ENCODE measurements around the gene CLCN4. TPM values are rescaled to one million over a fixed set of nuclear protein-coding genes. Genes with fewer than 3 reads are reported as not detected.

The CLCN4 gene
- 9.6 TPM for total RNA-seq

DNA sequence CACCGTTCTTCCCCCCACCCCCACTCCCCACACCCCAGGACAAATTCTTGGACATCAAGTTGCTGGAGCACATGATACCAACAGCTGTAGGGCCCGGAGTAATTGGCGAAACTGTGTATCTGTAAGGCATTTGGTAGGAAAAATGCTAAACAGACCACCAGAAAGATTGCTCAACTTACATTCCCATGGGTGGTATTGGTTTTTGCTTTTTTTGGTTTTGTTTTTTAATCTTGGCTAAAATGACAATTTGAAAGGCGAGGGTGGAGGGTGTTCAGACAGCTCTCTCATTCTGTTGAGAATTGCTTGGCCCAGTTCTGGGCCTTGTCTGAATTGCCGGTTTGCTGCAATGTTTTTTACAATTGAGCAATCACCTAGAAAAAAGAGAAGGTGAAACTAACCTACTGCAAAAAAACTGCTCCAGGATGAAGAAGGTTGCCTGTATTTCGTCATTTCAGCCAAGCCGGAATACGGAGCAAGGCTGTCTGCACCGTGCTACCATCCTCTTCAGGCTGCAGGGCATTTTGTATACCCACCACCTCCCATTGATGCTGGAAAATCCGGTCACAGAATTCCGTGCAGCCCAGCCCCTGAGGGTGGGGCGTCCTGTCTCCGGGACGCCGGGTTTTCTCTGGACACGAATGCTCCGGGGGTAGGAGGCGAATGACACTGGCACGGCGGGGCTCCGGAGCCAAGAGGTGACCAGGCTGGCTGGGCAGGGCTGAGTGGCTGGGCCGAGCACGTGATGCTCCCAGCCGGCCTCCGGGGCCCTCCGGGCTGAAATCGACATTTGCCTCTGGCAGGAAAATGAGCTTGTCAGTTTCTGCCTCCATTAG lies at the start of gene CLCN4:
Gene CLCN4 (plus strand): TSS at position 777 of the 833 bp plus-strand sequence. CDS start 28,058 bp downstream, outside the sequence.
- DNase-seq (ENCODE audit: low spot score) (peak; percentile 84), ATAC-seq (peak; percentile 96)

DNA sequence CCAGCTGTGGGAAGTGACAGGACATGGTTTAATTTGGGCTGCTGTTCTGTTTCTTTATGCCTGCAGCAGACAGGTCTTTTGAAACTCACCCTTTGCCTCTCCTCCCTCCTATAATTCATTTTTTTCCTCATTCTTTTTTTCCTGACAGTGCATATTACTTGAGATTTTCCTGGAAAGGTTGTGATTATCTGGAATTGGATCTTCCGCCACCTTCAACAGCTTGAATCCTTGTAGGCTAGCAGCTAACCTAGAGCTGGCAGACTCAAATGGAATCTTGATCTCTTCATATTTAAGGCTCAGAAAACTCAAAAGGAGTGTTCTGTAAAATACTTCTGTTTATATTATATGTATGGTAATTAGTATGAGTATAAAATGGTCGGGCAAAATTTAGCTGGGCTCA lies 49.3 kb upstream of the CLCN4 start:
- DNase-seq (ENCODE audit: low spot score) (no peak), ATAC-seq (no peak)

DNA sequence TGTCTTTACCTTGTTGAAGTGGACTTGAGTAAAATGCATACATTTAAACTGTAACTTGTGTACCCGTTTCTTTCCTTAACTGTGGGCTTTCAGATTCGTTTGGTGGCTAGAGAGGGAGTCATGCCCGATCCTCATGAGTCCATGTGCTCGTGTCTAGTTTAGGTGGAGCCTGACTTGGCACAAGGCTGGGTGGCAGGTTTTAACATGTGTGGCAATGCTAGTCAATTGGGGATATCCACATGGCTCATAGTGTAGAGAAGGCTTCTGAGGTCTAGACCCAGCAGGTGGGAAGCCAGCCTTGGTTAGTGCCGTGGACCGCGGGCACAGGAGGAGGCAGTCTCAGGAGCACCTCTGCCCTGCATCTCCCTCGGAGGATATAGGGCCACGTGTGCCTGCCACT lies 48.5 kb upstream of the CLCN4 start:
- DNase-seq (ENCODE audit: low spot score) (no peak), ATAC-seq (no peak)

DNA sequence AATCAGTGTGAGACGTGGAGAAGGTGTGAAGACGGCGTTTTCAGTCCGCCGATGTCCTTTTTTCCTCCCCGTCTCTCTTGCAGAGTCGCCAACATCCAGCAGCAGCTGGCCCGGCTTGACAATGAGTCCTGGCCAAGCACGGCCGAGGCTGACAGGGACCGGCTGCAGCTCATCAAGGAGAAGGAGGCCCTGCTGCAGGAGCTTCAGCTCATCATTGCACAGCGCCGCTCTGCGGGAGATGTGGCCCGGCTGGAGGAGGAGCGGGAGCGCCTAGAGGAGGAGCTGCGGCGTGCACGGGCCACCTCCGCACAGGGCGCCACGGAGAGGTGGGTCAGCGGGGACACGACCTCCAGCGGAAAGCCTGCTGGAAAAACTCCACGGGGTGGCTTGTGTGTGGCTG lies 47.1 kb upstream of the CLCN4 start:
- no peak for DNase-seq (ENCODE audit: low spot score)
- ATAC-seq: no peak

DNA sequence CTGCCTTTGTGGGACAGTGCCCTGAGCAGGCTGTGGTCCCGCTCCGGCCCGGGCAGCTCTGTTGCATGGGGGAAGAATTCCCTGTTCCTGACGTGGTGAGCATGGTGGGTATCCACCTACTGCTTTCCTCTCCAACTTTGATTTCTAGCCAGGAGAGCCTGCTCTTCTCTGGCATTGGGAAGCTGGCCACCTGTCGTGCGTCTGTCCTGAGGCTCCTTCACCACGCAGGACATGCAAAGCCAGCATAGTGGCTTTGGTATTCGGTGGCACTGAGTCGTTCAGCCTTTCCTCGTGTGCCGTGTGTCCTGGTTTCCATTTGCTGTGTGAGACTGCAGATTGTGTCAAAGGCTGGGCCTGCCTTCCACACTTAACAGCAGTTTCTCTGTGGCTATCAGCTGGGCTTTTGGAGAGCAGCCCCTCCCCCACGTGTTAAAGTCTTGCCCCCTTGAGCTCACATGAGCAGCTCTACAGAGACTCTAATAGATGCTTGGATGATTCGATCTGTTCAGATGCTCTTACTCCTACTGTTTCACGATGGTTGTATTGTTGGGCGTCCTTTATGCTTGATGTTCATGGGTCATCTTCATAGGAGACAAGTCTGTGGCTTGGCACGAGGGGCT lies 46.3 kb upstream of the CLCN4 start:
- DNase-seq (ENCODE audit: low spot score) (no peak), ATAC-seq (no peak)

DNA sequence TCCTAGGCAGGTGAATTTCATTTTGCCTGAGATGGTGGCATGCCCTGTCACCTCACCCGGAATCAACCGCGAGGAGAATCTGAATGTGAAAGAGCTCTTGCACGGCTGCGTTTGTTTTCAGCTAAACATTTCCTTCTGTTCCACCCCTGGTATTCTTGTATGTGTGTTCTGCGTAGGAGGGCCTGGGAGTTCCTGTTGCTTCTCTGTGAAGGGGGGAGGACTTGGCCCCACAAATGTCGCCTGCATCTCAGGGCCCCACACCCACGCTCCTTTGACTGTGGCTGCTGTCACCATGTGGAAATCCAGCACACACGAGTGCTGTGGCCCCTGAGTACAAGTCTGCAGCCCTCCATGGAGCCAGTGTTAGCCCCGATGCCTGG lies 45.8 kb upstream of the CLCN4 start:
- DNase-seq (ENCODE audit: low spot score) (no peak), ATAC-seq (no peak)

DNA sequence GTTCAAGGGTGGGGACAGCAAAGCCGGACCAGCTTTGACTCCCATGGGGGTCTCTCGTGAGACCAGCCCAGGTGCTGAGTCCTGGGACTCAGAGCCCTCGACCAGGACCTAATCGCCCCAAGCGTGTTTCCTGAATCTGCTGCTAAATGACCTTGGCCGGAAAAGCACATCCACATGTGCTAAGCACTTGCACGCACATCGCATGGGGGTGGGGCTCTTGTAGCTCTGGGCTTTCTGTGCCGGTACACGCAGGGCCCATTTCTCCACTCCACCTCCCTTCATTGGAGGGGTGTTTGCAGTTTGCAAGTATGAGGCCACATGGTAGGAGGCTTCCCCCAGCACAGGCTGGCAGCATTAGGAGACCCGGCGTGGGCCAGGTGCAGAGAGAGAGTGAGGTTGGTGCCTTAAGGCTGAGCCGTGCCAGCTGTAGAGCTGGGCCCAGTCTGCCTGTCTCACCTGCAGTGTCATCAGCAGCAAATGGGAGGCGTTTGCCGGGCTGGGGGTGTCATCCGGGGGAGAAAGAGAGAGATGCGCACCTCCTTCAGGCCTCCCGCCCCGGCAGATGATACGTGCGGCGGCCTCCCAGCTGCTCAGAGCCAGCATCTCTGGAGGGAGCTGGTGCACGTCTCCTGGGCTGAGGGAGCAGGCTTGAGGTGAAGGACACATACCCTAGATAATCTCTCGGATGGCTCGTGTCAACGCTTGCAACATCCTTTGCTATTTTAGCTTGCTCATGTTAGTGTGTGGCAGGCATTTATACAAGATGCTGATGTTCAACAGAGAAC lies 45.2 kb upstream of the CLCN4 start:
- peak; percentile 45 for ATAC-seq
- DNase-seq (ENCODE audit: low spot score): no peak

DNA sequence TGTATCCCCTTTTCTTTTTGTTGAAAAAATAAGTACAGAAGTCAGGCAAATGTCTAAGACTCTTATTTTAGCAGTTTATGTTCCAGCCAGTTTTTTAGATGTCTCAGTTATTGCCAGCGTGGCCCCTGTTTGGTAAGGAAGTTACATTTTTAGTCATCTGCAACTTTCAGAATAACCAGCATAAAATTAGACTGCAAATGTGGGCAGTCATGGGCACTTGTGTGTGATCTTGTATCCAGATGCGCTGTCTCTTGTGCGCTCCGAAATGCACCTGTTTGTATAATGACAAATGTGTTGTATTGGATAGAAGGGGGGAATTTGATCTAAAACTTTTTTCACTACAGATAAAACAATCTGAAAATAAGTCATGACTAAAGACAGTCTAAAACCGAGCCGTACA lies 44.3 kb upstream of the CLCN4 start:
- no peak for DNase-seq (ENCODE audit: low spot score)
- no peak for ATAC-seq

DNA sequence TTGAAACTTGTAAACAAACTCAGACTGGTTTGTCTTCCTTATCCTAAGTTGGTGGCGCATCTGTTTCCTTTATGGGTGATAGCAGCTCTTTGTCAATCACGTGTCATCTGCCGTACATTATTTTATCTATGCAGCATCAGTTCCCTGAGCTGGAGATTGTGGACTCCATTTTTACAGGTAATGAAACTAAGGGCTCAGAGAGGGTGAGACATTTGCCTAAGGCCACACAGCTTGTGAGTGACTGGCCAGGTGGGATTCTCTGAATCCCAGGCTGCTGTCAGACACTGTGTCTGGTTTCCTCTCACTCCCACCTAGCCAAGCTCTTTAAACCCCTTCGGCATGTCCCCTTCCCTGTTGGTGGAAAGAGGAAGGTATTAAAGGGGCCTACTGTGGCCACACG lies 41.7 kb upstream of the CLCN4 start:
- no peak for ATAC-seq
- no peak for DNase-seq (ENCODE audit: low spot score)

DNA sequence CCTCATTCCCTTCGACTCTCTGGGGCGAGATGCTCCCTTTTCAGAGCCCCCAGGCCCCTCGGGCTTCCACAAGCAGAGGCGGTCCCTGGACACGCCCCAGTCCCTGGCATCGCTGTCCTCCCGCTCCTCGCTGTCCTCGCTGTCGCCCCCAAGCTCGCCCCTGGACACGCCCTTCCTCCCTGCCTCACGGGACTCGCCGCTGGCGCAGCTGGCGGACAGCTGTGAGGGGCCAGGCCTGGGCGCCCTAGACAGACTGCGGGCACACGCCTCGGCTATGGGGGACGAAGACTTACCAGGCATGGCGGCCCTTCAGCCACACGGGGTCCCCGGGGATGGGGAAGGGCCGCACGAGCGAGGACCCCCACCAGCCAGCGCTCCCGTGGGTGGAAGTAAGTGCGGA lies 39.5 kb upstream of the CLCN4 start:
- DNase-seq (ENCODE audit: low spot score): no peak

DNA sequence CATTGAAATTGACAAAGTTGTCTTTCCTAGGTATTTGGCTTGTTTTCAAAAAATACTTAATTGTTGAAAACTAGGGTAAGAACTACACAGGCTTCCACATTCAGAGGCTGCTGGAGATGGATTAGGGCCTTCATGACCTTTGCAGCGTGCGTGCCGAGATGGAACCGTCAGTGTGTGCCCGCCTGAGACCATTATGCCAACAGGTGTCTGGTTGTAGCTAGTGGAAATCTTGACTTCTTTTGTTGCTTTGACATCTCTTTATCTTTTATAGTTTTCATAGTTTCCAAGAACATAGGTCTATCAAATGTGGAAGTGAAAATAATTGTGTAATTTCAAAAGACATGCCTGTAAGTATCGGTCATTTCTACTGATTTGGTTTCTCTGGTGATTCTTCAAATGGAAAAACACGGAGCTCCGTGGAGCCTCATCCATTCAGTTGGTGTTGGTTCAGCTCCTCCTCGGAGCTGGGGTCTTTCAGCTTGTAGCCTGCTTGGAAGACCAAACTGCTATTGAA lies 38.9 kb upstream of the CLCN4 start:
- ATAC-seq (no peak), DNase-seq (ENCODE audit: low spot score) (no peak)

More for the DNA sequence above, 39.5 kb upstream of the CLCN4 start:
- ATAC-seq: no peak

DNA sequence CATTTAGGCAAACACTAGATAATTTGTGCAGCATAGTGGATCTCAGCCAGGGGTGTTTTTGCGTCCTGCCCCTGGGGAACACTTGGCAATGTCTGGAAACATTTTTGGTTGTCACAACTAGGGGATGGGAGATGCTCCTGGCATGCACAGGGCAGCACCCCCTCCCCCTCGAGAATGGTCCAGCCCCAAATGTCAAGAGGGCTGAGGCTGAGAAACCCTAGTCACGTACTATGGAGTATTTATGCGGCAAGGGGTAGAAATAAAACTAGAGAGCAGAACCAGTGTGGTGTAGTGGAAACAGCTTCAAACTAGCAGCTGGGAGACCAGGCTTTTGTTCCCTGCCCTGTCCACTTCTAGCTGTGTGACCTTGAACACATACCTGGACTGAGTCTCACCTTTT lies 38.2 kb upstream of the CLCN4 start:
- DNase-seq (ENCODE audit: low spot score): no peak
- ATAC-seq: no peak

DNA sequence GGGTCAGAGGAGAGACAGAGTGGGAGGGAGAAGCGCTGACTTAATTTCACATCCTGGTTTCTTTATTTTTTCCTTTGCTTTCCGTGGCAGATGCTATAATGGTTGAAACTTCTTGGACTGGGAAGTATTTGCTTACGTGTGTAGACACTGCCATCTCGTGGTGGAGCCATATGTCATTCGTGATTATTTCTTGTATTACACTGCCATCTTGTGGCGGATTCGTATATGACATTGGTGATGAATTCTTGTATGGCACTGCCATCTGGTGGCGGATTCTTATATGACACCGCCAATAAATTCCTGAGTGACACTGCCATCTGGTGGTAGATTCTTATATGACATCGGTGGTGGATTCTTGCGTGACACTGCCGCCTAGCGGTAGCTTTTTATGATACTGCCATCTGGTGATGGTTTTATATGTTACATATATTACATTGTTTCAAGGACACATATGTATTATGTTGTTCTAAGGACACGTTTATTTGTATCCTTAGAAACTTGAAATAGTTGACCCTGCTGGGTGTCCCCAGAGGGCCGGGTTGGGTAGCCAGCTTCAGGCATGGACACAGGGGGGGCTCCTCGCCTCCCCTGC lies 37.3 kb upstream of the CLCN4 start:
- peak; percentile 99 for ATAC-seq
- peak; percentile 72 for DNase-seq (ENCODE audit: low spot score)

DNA sequence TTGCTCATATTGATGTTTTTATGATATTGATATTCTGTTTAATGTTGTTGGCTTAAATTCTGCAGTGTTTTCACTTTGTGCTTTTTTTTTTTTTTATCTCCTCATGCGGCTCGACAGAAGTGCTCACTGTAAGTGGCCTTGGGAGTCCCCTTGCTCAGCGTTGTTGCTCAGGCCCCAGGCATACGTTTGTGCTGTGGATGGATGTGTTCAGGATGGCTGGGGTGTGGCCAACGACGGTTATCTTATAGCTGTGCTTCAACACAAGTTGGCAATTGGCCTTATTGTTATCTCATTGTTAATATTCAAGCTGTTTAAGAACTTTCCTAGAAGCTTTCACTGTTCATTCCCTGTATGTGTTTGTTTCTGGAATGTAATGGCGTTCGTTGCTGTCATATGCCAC lies 36.4 kb upstream of the CLCN4 start:
- DNase-seq (ENCODE audit: low spot score): no peak
- no peak for ATAC-seq

DNA sequence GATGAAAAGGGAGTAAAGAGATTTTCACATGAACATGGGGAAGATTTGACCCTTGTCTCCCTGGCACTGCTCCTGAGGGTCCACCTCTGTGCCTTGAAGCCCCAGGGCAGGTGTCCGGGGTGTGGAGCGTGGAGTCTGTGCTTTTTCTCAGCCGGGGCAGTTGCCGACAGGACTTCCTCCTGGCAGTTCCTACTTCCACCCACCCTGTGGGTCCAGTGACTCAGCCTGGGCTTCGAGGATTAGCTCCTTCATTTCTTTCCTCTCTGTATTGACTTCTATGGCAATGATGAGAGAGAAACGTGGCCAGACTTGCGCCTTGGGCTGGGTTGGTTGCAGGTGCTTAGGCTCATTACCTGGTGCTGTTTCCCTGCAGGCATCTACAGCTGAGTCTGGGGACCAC lies 35.9 kb upstream of the CLCN4 start:
- ATAC-seq (no peak), DNase-seq (ENCODE audit: low spot score) (no peak)

DNA sequence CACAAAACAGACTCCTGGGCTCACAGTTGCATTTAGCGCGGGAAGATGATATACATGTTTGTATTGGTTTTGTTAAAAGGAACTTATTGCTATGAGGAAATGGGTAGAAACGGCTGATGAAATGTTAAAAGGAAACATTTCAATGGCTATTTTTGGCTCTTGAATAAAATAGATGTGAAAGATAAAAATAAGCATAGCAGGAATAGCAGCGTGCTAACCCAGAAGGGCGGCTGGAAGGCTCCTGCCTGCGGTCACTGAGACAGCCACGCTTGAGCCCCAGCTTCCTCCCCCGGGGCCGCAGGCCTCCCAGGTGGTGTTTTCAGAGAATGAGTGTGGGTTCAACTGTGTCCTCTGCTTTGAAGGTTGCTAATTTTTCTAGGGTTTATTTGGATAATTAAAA lies 35.0 kb upstream of the CLCN4 start:
- ATAC-seq (no peak), DNase-seq (ENCODE audit: low spot score) (no peak)

DNA sequence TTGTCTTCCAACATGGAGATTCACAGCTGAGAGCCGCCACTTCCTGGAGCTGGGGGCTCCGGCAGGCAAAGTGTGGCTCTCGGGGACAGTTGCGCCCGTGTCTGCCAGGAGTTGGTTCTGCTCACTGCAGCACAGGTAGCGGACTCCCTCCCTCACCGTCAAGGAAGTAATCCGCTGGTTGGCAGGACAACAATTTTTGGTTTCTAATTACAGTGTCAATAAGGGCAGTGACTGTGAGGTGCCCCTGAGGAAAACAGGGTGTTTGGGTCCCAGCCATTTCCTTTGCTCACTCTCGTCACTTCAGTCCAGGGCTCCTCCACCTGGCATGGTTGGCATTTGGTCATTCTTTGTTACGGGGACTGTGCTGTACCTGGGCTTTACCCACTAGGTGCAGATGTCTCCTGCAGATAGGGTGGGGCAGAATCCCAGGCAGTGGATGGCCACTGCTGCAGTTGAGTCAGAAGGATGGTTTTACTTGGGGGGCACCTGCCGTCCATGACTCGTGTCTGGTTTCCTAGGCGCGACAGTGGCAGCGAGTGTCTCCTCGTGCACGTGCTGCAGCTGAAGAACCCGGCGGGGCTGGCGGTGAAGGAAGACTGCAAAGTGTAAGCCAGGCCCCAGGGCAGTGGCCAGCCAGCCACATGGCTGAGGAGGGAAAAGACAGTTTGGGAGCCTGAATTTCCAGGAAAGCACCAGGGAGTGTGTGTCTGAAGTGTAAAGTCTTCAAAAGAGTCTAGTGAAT lies 32.1 kb upstream of the CLCN4 start:
- DNase-seq (ENCODE audit: low spot score): no peak
- no peak for ATAC-seq

DNA sequence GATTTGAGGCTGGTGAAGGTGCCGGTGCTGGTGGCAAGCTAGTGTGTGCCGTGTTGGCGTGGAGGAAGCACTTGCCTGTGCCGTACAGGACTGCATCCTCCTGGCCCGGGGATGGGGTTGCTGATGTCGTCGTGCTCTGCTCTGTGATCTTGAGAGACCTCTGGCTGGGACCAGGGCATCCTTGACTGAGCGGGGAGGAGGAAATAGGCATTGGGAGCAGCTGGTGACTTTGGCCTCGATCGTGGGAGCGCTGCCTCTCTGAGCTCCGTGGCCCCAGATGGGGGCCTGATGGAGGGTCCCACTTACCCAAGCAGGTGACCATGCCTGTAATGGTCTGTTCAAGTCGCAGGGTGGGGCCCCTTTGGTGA lies 31.5 kb upstream of the CLCN4 start:
- ATAC-seq: no peak
- DNase-seq (ENCODE audit: low spot score): no peak

DNA sequence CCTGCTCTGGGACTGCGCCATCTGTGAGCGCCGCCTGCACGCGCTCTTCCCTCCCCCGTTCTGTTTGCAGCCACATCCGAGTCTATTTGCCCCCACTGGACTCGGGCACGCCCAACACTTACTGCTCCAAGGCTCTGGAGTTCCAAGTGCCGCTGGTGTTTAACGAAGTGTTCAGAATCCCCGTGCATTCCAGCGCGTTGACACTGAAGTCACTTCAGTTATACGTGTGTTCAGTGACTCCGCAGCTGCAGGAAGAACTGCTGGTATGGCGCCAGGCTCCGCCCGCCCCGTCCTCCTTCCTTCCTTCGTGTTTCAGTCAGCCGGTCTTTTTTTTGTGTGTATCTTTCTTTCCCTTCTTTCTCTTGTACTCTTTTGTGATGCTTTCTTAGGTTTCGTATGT lies 30.7 kb upstream of the CLCN4 start:
- ATAC-seq (no peak), DNase-seq (ENCODE audit: low spot score) (no peak)

DNA sequence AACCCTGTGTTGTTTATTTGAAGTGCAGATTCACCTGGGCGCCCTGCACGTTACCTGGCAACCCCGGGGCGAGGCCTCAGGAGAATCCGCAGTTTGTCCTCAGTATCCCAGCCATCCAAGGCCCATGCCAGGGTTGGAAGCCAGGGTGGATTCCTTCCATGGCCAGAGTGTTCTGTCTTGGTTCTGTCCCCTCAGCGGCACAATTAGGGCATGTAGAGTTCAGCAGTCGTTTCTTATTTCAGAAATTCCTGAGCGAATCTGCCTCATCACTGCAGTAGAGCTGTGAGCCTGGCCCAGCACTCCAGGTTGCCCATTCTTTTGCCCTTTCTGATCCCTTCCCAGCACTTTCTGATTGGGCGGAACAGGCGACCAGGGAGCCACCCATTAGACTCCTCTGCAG lies 29.9 kb upstream of the CLCN4 start:
- no peak for DNase-seq (ENCODE audit: low spot score)
- ATAC-seq: no peak

DNA sequence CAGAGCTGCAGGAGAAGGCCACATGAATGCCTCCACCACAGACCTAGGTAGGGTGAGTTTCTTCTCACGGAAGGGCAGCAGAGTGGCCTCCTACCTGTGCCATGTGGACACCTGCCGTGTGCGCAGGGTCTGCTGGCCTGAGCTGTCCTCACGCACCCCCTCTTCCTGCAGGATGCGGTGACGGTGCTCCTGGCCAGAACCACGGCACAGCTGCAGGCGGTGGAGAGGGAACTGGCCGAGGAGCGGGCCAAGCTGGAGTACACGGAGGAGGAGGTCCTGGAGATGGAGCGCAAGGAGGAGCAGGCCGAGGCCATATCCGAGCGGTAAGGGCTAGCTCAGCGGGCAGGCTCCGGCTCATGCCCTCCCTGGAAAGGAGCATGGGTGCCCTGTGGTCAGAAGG lies 28.4 kb upstream of the CLCN4 start:
- ATAC-seq (no peak), DNase-seq (ENCODE audit: low spot score) (no peak)

Data from left lobe of liver (tissue), 2 donors.